SK-N-SH (cell line): Measurements from ENCODE around the gene TMED3. TPM values are rescaled to one million over a fixed set of nuclear protein-coding genes. Genes with fewer than 3 reads are reported as not detected.

Experiments used
- CTCF ChIA-PET: fragments of 300-600, 350-600 bp; formaldehyde crosslinking; extraction: SDS; loops from one replicate; lab custom pipeline; 2021; lab: Yijun Ruan, JAX
- POLR2A ChIA-PET: fragments of 350-600 bp; sonication (Branson Sonifier 250); formaldehyde crosslinking; extraction: SDS; loops from one replicate; lab custom pipeline; 2020; ENCODE audit warnings: antibody characterized with exemption, inconsistent platforms; lab: Yijun Ruan, JAX
- DNase-seq: peaks from one replicate; pipeline ENCODE4 v3.0.0; 2012
- H2AFZ ChIP-seq: fragments of 200-600 bp; sonication (generic); 2 replicates; pipeline ENCODE4 v1.8.1; 2016; ENCODE audit warnings: antibody characterized with exemption, mild to moderate bottlenecking, low read depth
- H3F3A ChIP-seq: fragments of 200-600 bp; sonication (generic); replicated peaks from 2 replicates; pipeline ENCODE3; 2016; ENCODE audit warnings: antibody characterized with exemption, mild to moderate bottlenecking; ENCODE audit not compliant: insufficient read depth
- H3K27ac ChIP-seq, 2 experiments: fragments of 200-500 bp in 1 of 2; fragments of 200-600 bp in 1 of 2; sonication (Bioruptor generic) in 1 of 2; sonication (generic), shearing (Covaris generic) in 1 of 2; 2 replicates each; pipeline versions ENCODE4 v1.5.1 to v1.6.1; 2014 to 2016; ENCODE audit warnings: low read depth in 2 of 2, inconsistent platforms in 1 of 2, low read length in 1 of 2, mild to moderate bottlenecking in 1 of 2, mixed read lengths in 1 of 2
- H3K27me3 ChIP-seq: fragments of 200-600 bp; sonication (generic), shearing (Covaris generic); 2 replicates; pipeline ENCODE4 v1.6.1; 2016; ENCODE audit warnings: mixed run types; ENCODE audit not compliant: insufficient read depth
- H3K36me3 ChIP-seq, 2 experiments: fragments of 200-500 bp in 1 of 2; fragments of 200-600 bp in 1 of 2; sonication (Bioruptor generic) in 1 of 2; sonication (generic) in 1 of 2; replicated peaks in 1 of 2; 2 replicates each; pipeline versions ENCODE3 to v1.5.1; 2014 to 2016; ENCODE audit warnings: low read length in 1 of 2, mild to moderate bottlenecking in 1 of 2; ENCODE audit not compliant: insufficient read depth in 2 of 2, control insufficient read depth in 1 of 2
- H3K4me1 ChIP-seq, 2 experiments: fragments of 200-500 bp in 1 of 2; fragments of 200-600 bp in 1 of 2; sonication (Bioruptor generic) in 1 of 2; sonication (generic), shearing (Covaris generic) in 1 of 2; 2 replicates each; pipeline versions ENCODE4 v1.5.1 to v1.6.1; 2014 to 2016; ENCODE audit warnings: low read depth in 1 of 2, low read length in 1 of 2, mixed run types in 1 of 2; ENCODE audit not compliant: insufficient read depth in 2 of 2, control insufficient read depth in 1 of 2
- H3K4me2 ChIP-seq: fragments of 200-600 bp; sonication (generic), shearing (Covaris generic); 2 replicates; pipeline ENCODE4 v1.6.1; 2017; ENCODE audit warnings: mixed run types
- H3K4me3 ChIP-seq, 2 experiments: fragments of 200-500 bp in 1 of 2; fragments of 200-600 bp in 1 of 2; sonication (Bioruptor generic) in 1 of 2; sonication (generic), shearing (Covaris generic) in 1 of 2; 2 replicates each; pipeline versions ENCODE4 v1.5.1 to v1.8.1; 2014 to 2016; ENCODE audit warnings: low read depth in 2 of 2, inconsistent platforms in 1 of 2, low read length in 1 of 2, mild to moderate bottlenecking in 1 of 2, mixed read lengths in 1 of 2, moderate library complexity in 1 of 2
- H3K79me2 ChIP-seq: fragments of 200-600 bp; sonication (generic); 2 replicates; pipeline ENCODE4 v1.8.1; 2017; ENCODE audit warnings: mild to moderate bottlenecking; ENCODE audit not compliant: insufficient read depth
- H3K9ac ChIP-seq: fragments of 200-600 bp; sonication (generic); 2 replicates; pipeline ENCODE4 v1.6.1; 2017; ENCODE audit warnings: mixed run types
- H3K9me2 ChIP-seq: fragments of 200-600 bp; sonication (generic); 2 replicates; pipeline ENCODE4 v1.6.1; 2017; ENCODE audit warnings: mixed run types
- H3K9me3 ChIP-seq: fragments of 200-600 bp; sonication (generic); 2 replicates; pipeline ENCODE4 v1.6.1; 2017; ENCODE audit warnings: mixed run types, mild to moderate bottlenecking, moderate library complexity
- H4K20me1 ChIP-seq: fragments of 200-600 bp; sonication (generic); 2 replicates; pipeline ENCODE4 v1.6.1; 2017; ENCODE audit warnings: mild to moderate bottlenecking, mixed run types; ENCODE audit not compliant: insufficient read depth
- CHD2 ChIP-seq: fragments of 150-350 bp; IDR thresholded peaks from 2 replicates; pipeline ENCODE4 v1.6.1; 2018; ENCODE audit warnings: low read length; ENCODE audit not compliant: partially characterized antibody
- ELF1 ChIP-seq: IDR thresholded peaks from 2 replicates; pipeline ENCODE4 v1.4.0; 2012
- EP300 ChIP-seq, 2 experiments: IDR thresholded peaks; 2 replicates each; pipeline versions ENCODE4 v1.4.0 to v1.6.1; 2012; ENCODE audit warnings: borderline replicate concordance in 1 of 2, low read depth in 1 of 2, low read length in 1 of 2
- EZH2phosphoT487 ChIP-seq: fragments of 200-600 bp; sonication (generic); IDR thresholded peaks from 2 replicates; pipeline ENCODE4 v1.6.1; 2017; ENCODE audit warnings: low read depth, mixed run types, mild to moderate bottlenecking, antibody characterized with exemption, moderate library complexity, borderline replicate concordance
- GABPA ChIP-seq: IDR thresholded peaks from 2 replicates; pipeline ENCODE4 v1.4.0; 2012; ENCODE audit warnings: low read depth, mild to moderate bottlenecking
- JUND ChIP-seq: IDR thresholded peaks from 2 replicates; pipeline ENCODE4 v1.4.0; 2012
- MAX ChIP-seq: IDR thresholded peaks from 2 replicates; pipeline ENCODE4 v1.4.0; 2012; ENCODE audit warnings: low read depth
- MEF2A ChIP-seq: IDR thresholded peaks from 2 replicates; pipeline ENCODE4 v1.4.0; 2012; ENCODE audit warnings: low read depth, borderline replicate concordance
- NFIC ChIP-seq: IDR thresholded peaks from 2 replicates; pipeline ENCODE4 v1.4.0; 2012; ENCODE audit warnings: borderline replicate concordance
- NRF1 ChIP-seq: IDR thresholded peaks from 2 replicates; pipeline ENCODE4 v1.6.1; 2012; ENCODE audit warnings: low read depth, mild to moderate bottlenecking, low read length
- POLR2AphosphoS5 ChIP-seq: IDR thresholded peaks from 2 replicates; pipeline ENCODE4 v1.6.1; 2012; ENCODE audit warnings: low read depth, low read length
- RAD21 ChIP-seq: IDR thresholded peaks from 2 replicates; pipeline ENCODE4 v1.6.1; 2012; ENCODE audit warnings: mild to moderate bottlenecking, low read length
- RCOR1 ChIP-seq: fragments of 150-350 bp; IDR thresholded peaks from 2 replicates; pipeline ENCODE4 v1.6.1; 2017; ENCODE audit warnings: antibody characterized with exemption, low read length
- RFX5 ChIP-seq: IDR thresholded peaks from 2 replicates; pipeline ENCODE4 v1.6.1; 2012; ENCODE audit warnings: mild to moderate bottlenecking, improper control_type of control experiment, low read length
- SIN3A ChIP-seq: IDR thresholded peaks from 2 replicates; pipeline ENCODE4 v1.6.1; 2012; ENCODE audit warnings: low read depth, mild to moderate bottlenecking, low read length, moderate library complexity, borderline replicate concordance
- TAF1 ChIP-seq: IDR thresholded peaks from 2 replicates; pipeline ENCODE4 v1.6.1; 2012; ENCODE audit warnings: low read depth, mild to moderate bottlenecking, low read length, moderate library complexity, borderline replicate concordance
- TCF12 ChIP-seq: IDR thresholded peaks from 2 replicates; pipeline ENCODE4 v1.4.0; 2012
- USF1 ChIP-seq: IDR thresholded peaks from 2 replicates; pipeline ENCODE4 v1.4.0; 2012; ENCODE audit warnings: low read depth, borderline replicate concordance
- USF2 ChIP-seq: fragments of 150-350 bp; IDR thresholded peaks from 2 replicates; pipeline ENCODE4 v1.6.1; 2017; ENCODE audit warnings: antibody characterized with exemption, low read length, low read depth, borderline replicate concordance
- YY1 ChIP-seq: IDR thresholded peaks from 2 replicates; pipeline ENCODE4 v1.4.0; 2012; ENCODE audit warnings: low read depth, mild to moderate bottlenecking
- WGBS: methylation state at CpG from one replicate; pipeline ENCODE4 v1.1.6; 2017; ENCODE audit warnings: low lambda C conversion rate; 5-methylcytosine and 5-hydroxymethylcytosine counted together
- polyA plus RNA-seq, 3 experiments: library from polyadenylated mRNA; depleted of rRNA; stranded (reverse); fragments of >200 nt; gene quantifications; 2 replicates each; pipeline ENCODE4 v1.2.3, GENCODE V29; 2012
- TF ChIP-seq, protein P1 (sequence below): fragments of 200-600 bp; sonication (generic); IDR thresholded peaks from 2 replicates; pipeline ENCODE4 v1.6.1; 2017; ENCODE audit warnings: antibody characterized with exemption, mild to moderate bottlenecking, moderate library complexity

The TMED3 gene
- 128 and 148 TPM in 2 replicates for polyA plus RNA-seq (2012; rRNA removed)
- polyA plus RNA-seq (2012; cell fraction: cytosol; rRNA removed) = 103 and 135 TPM in 2 replicates
- polyA plus RNA-seq (2012; cell fraction: nucleus; rRNA removed) = 53.6 and 61.4 TPM in 2 replicates

DNA sequence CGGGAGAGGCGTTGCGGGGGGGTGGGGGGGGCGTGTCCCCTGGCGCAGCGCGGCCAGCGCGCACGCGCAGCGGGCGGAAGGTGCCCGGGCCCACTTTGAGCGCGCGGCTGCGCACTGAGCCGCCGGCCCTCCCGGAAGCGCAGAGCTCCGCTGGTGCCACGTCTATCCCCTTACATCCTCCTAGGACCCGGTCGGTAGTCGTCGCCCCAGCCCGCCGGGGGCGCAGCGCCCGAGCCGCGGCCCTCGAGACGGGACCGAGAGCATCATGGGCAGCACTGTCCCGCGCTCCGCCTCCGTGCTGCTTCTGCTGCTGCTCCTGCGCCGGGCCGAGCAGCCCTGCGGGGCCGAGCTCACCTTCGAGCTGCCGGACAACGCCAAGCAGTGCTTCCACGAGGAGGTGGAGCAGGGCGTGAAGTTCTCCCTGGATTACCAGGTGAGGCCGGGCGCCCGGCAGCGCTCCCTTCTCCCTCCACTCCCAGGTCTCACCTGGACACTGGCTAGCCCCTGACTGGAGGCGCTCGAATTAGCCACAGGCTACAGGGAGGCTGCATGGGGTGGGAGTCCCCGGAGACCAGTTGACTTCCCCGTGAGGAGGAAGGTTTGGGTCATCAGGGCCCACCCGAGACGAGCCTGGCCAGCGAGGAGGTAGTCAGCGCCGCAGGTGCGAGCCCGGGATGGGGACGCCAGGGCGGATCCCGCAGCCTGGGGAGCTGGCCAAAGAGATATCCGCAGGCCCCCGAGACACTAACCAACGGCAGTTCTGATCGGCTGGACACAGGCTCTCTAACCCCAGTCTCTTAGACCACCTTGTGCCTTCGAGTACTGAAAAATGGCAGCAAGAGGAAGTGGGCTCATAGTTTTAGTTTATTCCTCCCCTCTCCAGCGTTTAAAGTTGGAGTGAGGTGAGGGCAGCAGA lies at the start of gene TMED3:
TSS of gene TMED3 (plus strand) at position 128 of the 916 bp plus-strand sequence. CDS start at position 266, 138 bp downstream.
- 0% methylated on average over 17 of the region's 76 CpGs for WGBS
- CTCF ChIA-PET = interaction anchor here (0.5 to 3.0 kb wide), 11 partner anchors 9 to 564 kb away, joined by 3 to 12 read pairs (median 4); partner anchors contain the start of gene ANKRD34C
- no peaks in the 10 kb centered on the region for H3K9me3 ChIP-seq

More for the DNA sequence above, at the start of gene TMED3:
- Histone ChIP-seq H3K79me2 (peaks cover 40% of the 10 kb centered on the region), H3K27ac (peak within 1 kb of the TSS; percentile 55 to 79), H3K9ac (peak within 1 kb of the TSS; percentile 90), H3K4me2 (peak within 1 kb of the TSS; percentile 91), H3K4me1 (peaks cover 0 to 16% of the 10 kb centered on the region in 2 experiments; a peak in 2 of 4 replicates), H3K36me3 (peaks cover 21 to 29% of the 10 kb centered on the region in 2 experiments), H3K9me2 (no peaks in the 10 kb centered on the region), H3K27me3 (peaks cover 8% of the 10 kb centered on the region; the same call in 1 of the 2 replicates), H4K20me1 (no peaks in the 10 kb centered on the region), H2AFZ (peak within 1 kb of the TSS; percentile 94), H3K4me3 (peak within 1 kb of the TSS; percentile 94 to 99), H3F3A (no peaks in the 10 kb centered on the region)
- DNase-seq = peak; percentile 99
- TF ChIP-seq EZH2phosphoT487 (no peak), EP300 (IDR thresholded peaks at IDR 0.05; ENCODE audit: borderline replicate concordance in 1 of 2, low read depth in 1 of 2, low read length in 1 of 2) (no peak), MAX (0 out of 2 replicates have a peak, but pooled peaks have one; percentile 20), RFX5 (no peak), CHD2 (no peak), SIN3A (peak; percentile 7; the same call in 1 of the 2 replicates), TAF1 (peak; percentile 64), ELF1 (peak; percentile 74), POLR2AphosphoS5 (peak; percentile 58), RAD21 (no peak), RCOR1 (no peak), USF1 (no peak), USF2 (no peak), TCF12 (no peak), NRF1 (peak; percentile 87), GABPA (peak; percentile 58), NFIC (no peak), YY1 (no peak), MEF2A (no peak), JUND (no peak)
- TF ChIP-seq, protein P1, sequence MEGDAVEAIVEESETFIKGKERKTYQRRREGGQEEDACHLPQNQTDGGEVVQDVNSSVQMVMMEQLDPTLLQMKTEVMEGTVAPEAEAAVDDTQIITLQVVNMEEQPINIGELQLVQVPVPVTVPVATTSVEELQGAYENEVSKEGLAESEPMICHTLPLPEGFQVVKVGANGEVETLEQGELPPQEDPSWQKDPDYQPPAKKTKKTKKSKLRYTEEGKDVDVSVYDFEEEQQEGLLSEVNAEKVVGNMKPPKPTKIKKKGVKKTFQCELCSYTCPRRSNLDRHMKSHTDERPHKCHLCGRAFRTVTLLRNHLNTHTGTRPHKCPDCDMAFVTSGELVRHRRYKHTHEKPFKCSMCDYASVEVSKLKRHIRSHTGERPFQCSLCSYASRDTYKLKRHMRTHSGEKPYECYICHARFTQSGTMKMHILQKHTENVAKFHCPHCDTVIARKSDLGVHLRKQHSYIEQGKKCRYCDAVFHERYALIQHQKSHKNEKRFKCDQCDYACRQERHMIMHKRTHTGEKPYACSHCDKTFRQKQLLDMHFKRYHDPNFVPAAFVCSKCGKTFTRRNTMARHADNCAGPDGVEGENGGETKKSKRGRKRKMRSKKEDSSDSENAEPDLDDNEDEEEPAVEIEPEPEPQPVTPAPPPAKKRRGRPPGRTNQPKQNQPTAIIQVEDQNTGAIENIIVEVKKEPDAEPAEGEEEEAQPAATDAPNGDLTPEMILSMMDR = peak; percentile 43
- POLR2A ChIA-PET = no interaction called here
